ENCODE results near the gene RXFP2.

RXFP2 gene

GRCh38 chr13:31781064-31781463 lies 41.7 kb downstream of the RXFP2 start:
- Histone ChIP-seq H3K27ac (ENCODE audit: insufficient read depth, low read length, poor library complexity, severe bottlenecking) (no peak overlapping the region), H3K27me3 (replicated peaks; ENCODE audit: control insufficient read depth, insufficient read depth, low read length, poor library complexity, severe bottlenecking) (no peaks in the 10 kb centered on the region), H3K4me3 (ENCODE audit: insufficient read depth, low read depth, low read length, poor library complexity, severe bottlenecking) (no peak overlapping the region), H3K9me3 (ENCODE audit: control insufficient read depth, low read length) (no peaks in the 10 kb centered on the region), H3K36me3 (ENCODE audit: control insufficient read depth, insufficient read depth, low read length) (no peaks in the 10 kb centered on the region), H3K4me1 (ENCODE audit: control insufficient read depth, insufficient read depth, low read length, poor library complexity, severe bottlenecking) (no peaks in the 10 kb centered on the region)
- no peak for DNase-seq

- no peak overlapping the region for H3K27ac ChIP-seq (ENCODE audit: insufficient read depth, low read length, poor library complexity, severe bottlenecking)
- H3K36me3 ChIP-seq (ENCODE audit: control insufficient read depth, insufficient read depth, low read length), result no peaks in the 10 kb centered on the region
- no peaks in the 10 kb centered on the region for H3K27me3 ChIP-seq (replicated peaks; ENCODE audit: control insufficient read depth, insufficient read depth, low read length, poor library complexity, severe bottlenecking)
- H3K4me1 ChIP-seq (ENCODE audit: control insufficient read depth, insufficient read depth, low read length, poor library complexity, severe bottlenecking), result no peaks in the 10 kb centered on the region
- H3K4me3 ChIP-seq (ENCODE audit: insufficient read depth, low read depth, low read length, poor library complexity, severe bottlenecking), result no peak overlapping the region
- DNase-seq, result no peak
- no peaks in the 10 kb centered on the region for H3K9me3 ChIP-seq (ENCODE audit: control insufficient read depth, low read length)
Measured at GRCh38 chr13:31786011-31786410, 46.7 kb downstream of the RXFP2 start.

- DNase-seq, result no peak
- Histone ChIP-seq H3K9me3 (ENCODE audit: control insufficient read depth, low read length) (no peaks in the 10 kb centered on the region), H3K4me3 (ENCODE audit: insufficient read depth, low read depth, low read length, poor library complexity, severe bottlenecking) (no peak overlapping the region), H3K36me3 (ENCODE audit: control insufficient read depth, insufficient read depth, low read length) (no peaks in the 10 kb centered on the region), H3K27me3 (replicated peaks; ENCODE audit: control insufficient read depth, insufficient read depth, low read length, poor library complexity, severe bottlenecking) (no peaks in the 10 kb centered on the region), H3K4me1 (ENCODE audit: control insufficient read depth, insufficient read depth, low read length, poor library complexity, severe bottlenecking) (no peaks in the 10 kb centered on the region), H3K27ac (ENCODE audit: insufficient read depth, low read length, poor library complexity, severe bottlenecking) (no peak overlapping the region)
Measured at GRCh38 chr13:31790992-31791391, 51.7 kb downstream of the RXFP2 start.

- Histone ChIP-seq H3K4me1 (ENCODE audit: control insufficient read depth, insufficient read depth, low read length, poor library complexity, severe bottlenecking) (no peaks in the 10 kb centered on the region), H3K27ac (ENCODE audit: insufficient read depth, low read length, poor library complexity, severe bottlenecking) (no peak overlapping the region), H3K4me3 (ENCODE audit: insufficient read depth, low read depth, low read length, poor library complexity, severe bottlenecking) (no peak overlapping the region), H3K27me3 (replicated peaks; ENCODE audit: control insufficient read depth, insufficient read depth, low read length, poor library complexity, severe bottlenecking) (no peaks in the 10 kb centered on the region), H3K9me3 (ENCODE audit: control insufficient read depth, low read length) (no peaks in the 10 kb centered on the region), H3K36me3 (ENCODE audit: control insufficient read depth, insufficient read depth, low read length) (no peaks in the 10 kb centered on the region)
- DNase-seq, result no peak
Measured at GRCh38 chr13:31793246-31793645, 53.9 kb downstream of the RXFP2 start.

- no peak overlapping the region for H3K4me3 ChIP-seq (ENCODE audit: insufficient read depth, low read depth, low read length, poor library complexity, severe bottlenecking)
- DNase-seq, result no peak
- no peaks in the 10 kb centered on the region for H3K9me3 ChIP-seq (ENCODE audit: control insufficient read depth, low read length)
- H3K27ac ChIP-seq (ENCODE audit: insufficient read depth, low read length, poor library complexity, severe bottlenecking), result no peak overlapping the region
- no peaks in the 10 kb centered on the region for H3K36me3 ChIP-seq (ENCODE audit: control insufficient read depth, insufficient read depth, low read length)
- no peaks in the 10 kb centered on the region for H3K27me3 ChIP-seq (replicated peaks; ENCODE audit: control insufficient read depth, insufficient read depth, low read length, poor library complexity, severe bottlenecking)
- H3K4me1 ChIP-seq (ENCODE audit: control insufficient read depth, insufficient read depth, low read length, poor library complexity, severe bottlenecking), result no peaks in the 10 kb centered on the region
Measured at GRCh38 chr13:31794452-31794851, 55.1 kb downstream of the RXFP2 start.

- Histone ChIP-seq H3K4me1 (ENCODE audit: control insufficient read depth, insufficient read depth, low read length, poor library complexity, severe bottlenecking) (peaks cover 4% of the 10 kb centered on the region), H3K27me3 (replicated peaks; ENCODE audit: control insufficient read depth, insufficient read depth, low read length, poor library complexity, severe bottlenecking) (no peaks in the 10 kb centered on the region), H3K36me3 (ENCODE audit: control insufficient read depth, insufficient read depth, low read length) (no peaks in the 10 kb centered on the region), H3K27ac (ENCODE audit: insufficient read depth, low read length, poor library complexity, severe bottlenecking) (no peak overlapping the region), H3K9me3 (ENCODE audit: control insufficient read depth, low read length) (no peaks in the 10 kb centered on the region), H3K4me3 (ENCODE audit: insufficient read depth, low read depth, low read length, poor library complexity, severe bottlenecking) (no peak overlapping the region)
- no peak for DNase-seq
Measured at GRCh38 chr13:31797154-31797775, 57.9 kb downstream of the RXFP2 start.

GRCh38 chr13:31798189-31798588 lies 58.9 kb downstream of the RXFP2 start:
- DNase-seq, result no peak
- H3K4me3 ChIP-seq (ENCODE audit: insufficient read depth, low read depth, low read length, poor library complexity, severe bottlenecking), result no peak overlapping the region
- H3K4me1 ChIP-seq (ENCODE audit: control insufficient read depth, insufficient read depth, low read length, poor library complexity, severe bottlenecking), result peaks cover 4% of the 10 kb centered on the region
- H3K9me3 ChIP-seq (ENCODE audit: control insufficient read depth, low read length), result no peaks in the 10 kb centered on the region
- no peaks in the 10 kb centered on the region for H3K36me3 ChIP-seq (ENCODE audit: control insufficient read depth, insufficient read depth, low read length)
- no peaks in the 10 kb centered on the region for H3K27me3 ChIP-seq (replicated peaks; ENCODE audit: control insufficient read depth, insufficient read depth, low read length, poor library complexity, severe bottlenecking)
- no peak overlapping the region for H3K27ac ChIP-seq (ENCODE audit: insufficient read depth, low read length, poor library complexity, severe bottlenecking)

- no peaks in the 10 kb centered on the region for H3K27me3 ChIP-seq (replicated peaks; ENCODE audit: control insufficient read depth, insufficient read depth, low read length, poor library complexity, severe bottlenecking)
- H3K36me3 ChIP-seq (ENCODE audit: control insufficient read depth, insufficient read depth, low read length), result no peaks in the 10 kb centered on the region
- DNase-seq, result no peak
- no peak overlapping the region for H3K4me3 ChIP-seq (ENCODE audit: insufficient read depth, low read depth, low read length, poor library complexity, severe bottlenecking)
- no peak overlapping the region for H3K27ac ChIP-seq (ENCODE audit: insufficient read depth, low read length, poor library complexity, severe bottlenecking)
- H3K4me1 ChIP-seq (ENCODE audit: control insufficient read depth, insufficient read depth, low read length, poor library complexity, severe bottlenecking), result peaks cover 5% of the 10 kb centered on the region
- H3K9me3 ChIP-seq (ENCODE audit: control insufficient read depth, low read length), result no peaks in the 10 kb centered on the region
Measured at GRCh38 chr13:31801088-31801487, 61.8 kb downstream of the RXFP2 start.

- Histone ChIP-seq H3K27ac (ENCODE audit: insufficient read depth, low read length, poor library complexity, severe bottlenecking) (peak overlapping the region; percentile 19), H3K4me3 (ENCODE audit: insufficient read depth, low read depth, low read length, poor library complexity, severe bottlenecking) (no peak overlapping the region), H3K9me3 (ENCODE audit: control insufficient read depth, low read length) (no peaks in the 10 kb centered on the region), H3K27me3 (replicated peaks; ENCODE audit: control insufficient read depth, insufficient read depth, low read length, poor library complexity, severe bottlenecking) (no peaks in the 10 kb centered on the region), H3K36me3 (ENCODE audit: control insufficient read depth, insufficient read depth, low read length) (no peaks in the 10 kb centered on the region), H3K4me1 (ENCODE audit: control insufficient read depth, insufficient read depth, low read length, poor library complexity, severe bottlenecking) (peaks cover 21% of the 10 kb centered on the region)
- DNase-seq, result no peak
Measured at GRCh38 chr13:31803311-31803710, 64.0 kb downstream of the RXFP2 start.

- H3K4me1 ChIP-seq (ENCODE audit: control insufficient read depth, insufficient read depth, low read length, poor library complexity, severe bottlenecking), result peaks cover 17% of the 10 kb centered on the region
- H3K9me3 ChIP-seq (ENCODE audit: control insufficient read depth, low read length), result no peaks in the 10 kb centered on the region
- H3K27ac ChIP-seq (ENCODE audit: insufficient read depth, low read length, poor library complexity, severe bottlenecking), result peak overlapping the region; percentile 55
- H3K36me3 ChIP-seq (ENCODE audit: control insufficient read depth, insufficient read depth, low read length), result no peaks in the 10 kb centered on the region
- no peak for DNase-seq
- H3K27me3 ChIP-seq (replicated peaks; ENCODE audit: control insufficient read depth, insufficient read depth, low read length, poor library complexity, severe bottlenecking), result no peaks in the 10 kb centered on the region
- no peak overlapping the region for H3K4me3 ChIP-seq (ENCODE audit: insufficient read depth, low read depth, low read length, poor library complexity, severe bottlenecking)
Measured at GRCh38 chr13:31805841-31806240, 66.5 kb downstream of the RXFP2 start.

Data from effector memory CD4-positive, alpha-beta T cell (primary cell).